ENCODE data around the gene NBPF9.
"Not testable (repeated sequence)": the region's sequence is repeated elsewhere in the genome, so short reads cannot be mapped to it uniquely, and the experiment has no call there.

Gene NBPF9

GRCh38 chr1:149103109-149104081, at the start of gene NBPF9:
Gene NBPF9, minus strand, starts transcription at chr1:149103551. Its CDS starts 21,412 bp downstream, at chr1:149082139.
- H3K36me3 ChIP-seq (ENCODE audit: insufficient read depth, low read length); H3K9me3 ChIP-seq (ENCODE audit: low read length); H2AFZ ChIP-seq (ENCODE audit: low read depth, low read length); H3K27me3 ChIP-seq (ENCODE audit: insufficient read depth, low read length); H3K4me1 ChIP-seq (ENCODE audit: insufficient read depth, low read length): not testable (repeated sequence)
- H3K4me3 ChIP-seq (ENCODE audit: low read length) = peak within 1 kb of the TSS; percentile 53

- not testable (repeated sequence) for H3K36me3 ChIP-seq (ENCODE audit: insufficient read depth, low read length); H3K4me3 ChIP-seq (ENCODE audit: low read length); H2AFZ ChIP-seq (ENCODE audit: low read depth, low read length); H3K4me1 ChIP-seq (ENCODE audit: insufficient read depth, low read length); H3K9me3 ChIP-seq (ENCODE audit: low read length); H3K27me3 ChIP-seq (ENCODE audit: insufficient read depth, low read length)
These were observed 46.6 kb upstream of the NBPF9 start for GRCh38 chr1:149149909-149150308.

- H3K4me3 ChIP-seq (ENCODE audit: low read length); H3K27me3 ChIP-seq (ENCODE audit: insufficient read depth, low read length); H2AFZ ChIP-seq (ENCODE audit: low read depth, low read length); H3K36me3 ChIP-seq (ENCODE audit: insufficient read depth, low read length); H3K4me1 ChIP-seq (ENCODE audit: insufficient read depth, low read length); H3K9me3 ChIP-seq (ENCODE audit: low read length): not testable (repeated sequence)
These were observed 34.2 kb upstream of the NBPF9 start for GRCh38 chr1:149137585-149137984.

- not testable (repeated sequence) for H3K36me3 ChIP-seq (ENCODE audit: insufficient read depth, low read length); H2AFZ ChIP-seq (ENCODE audit: low read depth, low read length); H3K27me3 ChIP-seq (ENCODE audit: insufficient read depth, low read length)
These were observed 27.6 kb upstream of the NBPF9 start for GRCh38 chr1:149130938-149131337.

GRCh38 chr1:149129245-149129644, 25.9 kb upstream of the NBPF9 start:
- H2AFZ ChIP-seq (ENCODE audit: low read depth, low read length); H3K27me3 ChIP-seq (ENCODE audit: insufficient read depth, low read length); H3K4me1 ChIP-seq (ENCODE audit: insufficient read depth, low read length); H3K9me3 ChIP-seq (ENCODE audit: low read length); H3K4me3 ChIP-seq (ENCODE audit: low read length); H3K36me3 ChIP-seq (ENCODE audit: insufficient read depth, low read length): not testable (repeated sequence)

More at GRCh38 chr1:149130938-149131337, 27.6 kb upstream of the NBPF9 start:
- H3K4me1 ChIP-seq (ENCODE audit: insufficient read depth, low read length); H3K9me3 ChIP-seq (ENCODE audit: low read length); H3K4me3 ChIP-seq (ENCODE audit: low read length): not testable (repeated sequence)

GRCh38 chr1:149126555-149127145, 23.3 kb upstream of the NBPF9 start:
- H2AFZ ChIP-seq (ENCODE audit: low read depth, low read length); H3K9me3 ChIP-seq (ENCODE audit: low read length); H3K4me1 ChIP-seq (ENCODE audit: insufficient read depth, low read length); H3K36me3 ChIP-seq (ENCODE audit: insufficient read depth, low read length); H3K27me3 ChIP-seq (ENCODE audit: insufficient read depth, low read length); H3K4me3 ChIP-seq (ENCODE audit: low read length): not testable (repeated sequence)

- not testable (repeated sequence) for H2AFZ ChIP-seq (ENCODE audit: low read depth, low read length)
These were observed 20.9 kb upstream of the NBPF9 start for GRCh38 chr1:149123948-149124926.

GRCh38 chr1:149112828-149113227, 9.5 kb upstream of the NBPF9 start:
- not testable (repeated sequence) for H3K36me3 ChIP-seq (ENCODE audit: insufficient read depth, low read length); H3K27me3 ChIP-seq (ENCODE audit: insufficient read depth, low read length); H3K4me1 ChIP-seq (ENCODE audit: insufficient read depth, low read length); H2AFZ ChIP-seq (ENCODE audit: low read depth, low read length); H3K4me3 ChIP-seq (ENCODE audit: low read length); H3K9me3 ChIP-seq (ENCODE audit: low read length)

More at GRCh38 chr1:149123948-149124926, 20.9 kb upstream of the NBPF9 start:
- not testable (repeated sequence) for H3K36me3 ChIP-seq (ENCODE audit: insufficient read depth, low read length); H3K4me1 ChIP-seq (ENCODE audit: insufficient read depth, low read length); H3K9me3 ChIP-seq (ENCODE audit: low read length); H3K4me3 ChIP-seq (ENCODE audit: low read length); H3K27me3 ChIP-seq (ENCODE audit: insufficient read depth, low read length)

GRCh38 chr1:149110343-149110742, 7.0 kb upstream of the NBPF9 start:
- not testable (repeated sequence) for H3K9me3 ChIP-seq (ENCODE audit: low read length); H2AFZ ChIP-seq (ENCODE audit: low read depth, low read length); H3K27me3 ChIP-seq (ENCODE audit: insufficient read depth, low read length); H3K4me1 ChIP-seq (ENCODE audit: insufficient read depth, low read length); H3K4me3 ChIP-seq (ENCODE audit: low read length); H3K36me3 ChIP-seq (ENCODE audit: insufficient read depth, low read length)

- not testable (repeated sequence) for H3K4me1 ChIP-seq (ENCODE audit: insufficient read depth, low read length); H3K9me3 ChIP-seq (ENCODE audit: low read length); H3K27me3 ChIP-seq (ENCODE audit: insufficient read depth, low read length); H2AFZ ChIP-seq (ENCODE audit: low read depth, low read length); H3K36me3 ChIP-seq (ENCODE audit: insufficient read depth, low read length)
- peak overlapping the region; percentile 48 for H3K4me3 ChIP-seq (ENCODE audit: low read length)
These were observed 777 bp downstream of the NBPF9 start for GRCh38 chr1:149102574-149102973.

- H3K27me3 ChIP-seq (ENCODE audit: insufficient read depth, low read length); H3K9me3 ChIP-seq (ENCODE audit: low read length); H2AFZ ChIP-seq (ENCODE audit: low read depth, low read length); H3K4me1 ChIP-seq (ENCODE audit: insufficient read depth, low read length); H3K4me3 ChIP-seq (ENCODE audit: low read length); H3K36me3 ChIP-seq (ENCODE audit: insufficient read depth, low read length): not testable (repeated sequence)
These were observed 5.1 kb downstream of the NBPF9 start for GRCh38 chr1:149098276-149098675.

- not testable (repeated sequence) for H2AFZ ChIP-seq (ENCODE audit: low read depth, low read length); H3K4me3 ChIP-seq (ENCODE audit: low read length); H3K27me3 ChIP-seq (ENCODE audit: insufficient read depth, low read length); H3K36me3 ChIP-seq (ENCODE audit: insufficient read depth, low read length); H3K9me3 ChIP-seq (ENCODE audit: low read length); H3K4me1 ChIP-seq (ENCODE audit: insufficient read depth, low read length)
These were observed 10.2 kb downstream of the NBPF9 start for GRCh38 chr1:149093155-149093554.
